HL-60/S4 (cell line): Measurements from ENCODE around the gene SP2.

Experiments
- in situ Hi-C: fragments of 300-500 bp; cut with MboI; formaldehyde crosslinking; loops from 2 replicates; pipeline ENCODE4 v1.14.3; 2022; ENCODE audit warnings: low sequenced_read_pairs

The SP2 gene

GRCh38 chr17:47967607-47968252 is 71.7 kb downstream of the SP2 start:
- in situ Hi-C loops = no loop called here

- in situ Hi-C loops = no loop called here
Measured at GRCh38 chr17:47968836-47969235, 72.8 kb downstream of the SP2 start.

- in situ Hi-C loops = no loop called here
Measured at GRCh38 chr17:47969930-47970724, 74.1 kb downstream of the SP2 start.

GRCh38 chr17:47970725-47971499 is 74.9 kb downstream of the SP2 start, which contains the start of gene CDK5RAP3:
Gene CDK5RAP3 (plus strand): TSS chr17:47971113. CDS start chr17:47971147, 34 bp downstream.
- in situ Hi-C loops = no loop called here

GRCh38 chr17:47973541-47973940 is 77.5 kb downstream of the SP2 start:
- in situ Hi-C loops = no loop called here

- in situ Hi-C loops = no loop called here
Measured at GRCh38 chr17:47975189-47975822, 79.3 kb downstream of the SP2 start.

GRCh38 chr17:47975823-47976205 is 79.8 kb downstream of the SP2 start:
- in situ Hi-C loops = no loop called here

- in situ Hi-C loops = no loop called here
Measured at GRCh38 chr17:47978324-47978723, 82.3 kb downstream of the SP2 start.
